BE2C (cell line): ENCODE data around the gene NPTXR.

Source experiments
- DNase-seq: peaks from one replicate; pipeline ENCODE4 v3.0.0-alpha.2; 2020
- H3K27me3 ChIP-seq: fragments of 250-450 bp; sonication (Bioruptor Pico); 2 replicates; pipeline ENCODE4 v1.5.1; 2020; ENCODE audit warnings: mild to moderate bottlenecking
- H3K36me3 ChIP-seq: fragments of 250-450 bp; sonication (Bioruptor Pico); 2 replicates; pipeline ENCODE4 v1.5.1; 2020; ENCODE audit warnings: mild to moderate bottlenecking
- H3K4me1 ChIP-seq: fragments of 250-450 bp; sonication (Bioruptor Pico); 2 replicates; pipeline ENCODE4 v1.5.1; 2020
- H3K4me3 ChIP-seq: 2 replicates; pipeline ENCODE4 v1.5.1; 2011; ENCODE audit warnings: low read depth, low read length
- H3K9me3 ChIP-seq: fragments of 250-450 bp; sonication (Bioruptor Pico); 2 replicates; pipeline ENCODE4 v1.5.1; 2020
- CTCF ChIP-seq: IDR thresholded peaks from 2 replicates; pipeline ENCODE4 v1.5.1; 2012; ENCODE audit warnings: mild to moderate bottlenecking, low read depth, low read length

Gene NPTXR

GRCh38 chr22:38795569-38795968, 48.3 kb downstream of the NPTXR start:
- TF ChIP-seq CTCF: no peak
- no peak for DNase-seq

GRCh38 chr22:38793721-38794466, 49.9 kb downstream of the NPTXR start, which contains the start of gene DNAL4:
Gene DNAL4 (minus strand): TSS chr22:38794143. CDS start chr22:38782731, 11,412 bp downstream.
- Histone ChIP-seq H3K4me3 (peak within 1 kb of the TSS; percentile 73), H3K9me3 (no peaks in the 10 kb centered on the region), H3K27me3 (peaks cover 2% of the 10 kb centered on the region; the same call in 1 of the 2 replicates), H3K4me1 (peaks cover 6% of the 10 kb centered on the region), H3K36me3 (no peaks in the 10 kb centered on the region)
- peak; percentile 94 for DNase-seq
- TF ChIP-seq CTCF: no peak

More at GRCh38 chr22:38795569-38795968, 48.3 kb downstream of the NPTXR start:
- Histone ChIP-seq H3K36me3 (no peaks in the 10 kb centered on the region), H3K27me3 (peaks cover 2% of the 10 kb centered on the region; the same call in 1 of the 2 replicates), H3K9me3 (no peaks in the 10 kb centered on the region; the same call in 1 of the 2 replicates), H3K4me1 (peaks cover 6% of the 10 kb centered on the region; the same call in 1 of the 2 replicates), H3K4me3 (no peak overlapping the region)

- Histone ChIP-seq H3K4me1 (peaks cover 6% of the 10 kb centered on the region), H3K27me3 (peaks cover 2% of the 10 kb centered on the region; the same call in 1 of the 2 replicates), H3K4me3 (peak overlapping the region; percentile 73), H3K36me3 (no peaks in the 10 kb centered on the region), H3K9me3 (no peaks in the 10 kb centered on the region)
- DNase-seq: no peak
- TF ChIP-seq CTCF: no peak
Observed at GRCh38 chr22:38793317-38793716, 50.5 kb downstream of the NPTXR start.

- Histone ChIP-seq H3K9me3 (no peaks in the 10 kb centered on the region), H3K36me3 (no peaks in the 10 kb centered on the region), H3K27me3 (peaks cover 2% of the 10 kb centered on the region; the same call in 1 of the 2 replicates), H3K4me1 (peaks cover 10% of the 10 kb centered on the region), H3K4me3 (peak overlapping the region; percentile 73)
- TF ChIP-seq CTCF: no peak
- no peak for DNase-seq
Observed at GRCh38 chr22:38792833-38793232, 51.0 kb downstream of the NPTXR start.

GRCh38 chr22:38789606-38790005, 54.2 kb downstream of the NPTXR start:
- Histone ChIP-seq H3K4me1 (peaks cover 32% of the 10 kb centered on the region), H3K9me3 (no peaks in the 10 kb centered on the region), H3K36me3 (no peaks in the 10 kb centered on the region; the same call in 1 of the 2 replicates), H3K27me3 (no peaks in the 10 kb centered on the region), H3K4me3 (no peak overlapping the region)
- no peak for TF ChIP-seq CTCF
- DNase-seq: no peak

- no peak for TF ChIP-seq CTCF
- Histone ChIP-seq H3K36me3 (no peaks in the 10 kb centered on the region; the same call in 1 of the 2 replicates), H3K4me3 (no peak overlapping the region), H3K4me1 (peaks cover 28% of the 10 kb centered on the region), H3K27me3 (no peaks in the 10 kb centered on the region), H3K9me3 (no peaks in the 10 kb centered on the region)
- DNase-seq: peak; percentile 75
Observed at GRCh38 chr22:38788846-38789245, 55.0 kb downstream of the NPTXR start.
